Measurements from ENCODE around the gene F13A1. TPM values are rescaled to one million over a fixed set of nuclear protein-coding genes. Genes with fewer than 3 reads are reported as not detected.

The F13A1 gene
- total RNA-seq, 4 donors from 2014 or later: 0.87 to 104 (median 37.3) TPM

DNA sequence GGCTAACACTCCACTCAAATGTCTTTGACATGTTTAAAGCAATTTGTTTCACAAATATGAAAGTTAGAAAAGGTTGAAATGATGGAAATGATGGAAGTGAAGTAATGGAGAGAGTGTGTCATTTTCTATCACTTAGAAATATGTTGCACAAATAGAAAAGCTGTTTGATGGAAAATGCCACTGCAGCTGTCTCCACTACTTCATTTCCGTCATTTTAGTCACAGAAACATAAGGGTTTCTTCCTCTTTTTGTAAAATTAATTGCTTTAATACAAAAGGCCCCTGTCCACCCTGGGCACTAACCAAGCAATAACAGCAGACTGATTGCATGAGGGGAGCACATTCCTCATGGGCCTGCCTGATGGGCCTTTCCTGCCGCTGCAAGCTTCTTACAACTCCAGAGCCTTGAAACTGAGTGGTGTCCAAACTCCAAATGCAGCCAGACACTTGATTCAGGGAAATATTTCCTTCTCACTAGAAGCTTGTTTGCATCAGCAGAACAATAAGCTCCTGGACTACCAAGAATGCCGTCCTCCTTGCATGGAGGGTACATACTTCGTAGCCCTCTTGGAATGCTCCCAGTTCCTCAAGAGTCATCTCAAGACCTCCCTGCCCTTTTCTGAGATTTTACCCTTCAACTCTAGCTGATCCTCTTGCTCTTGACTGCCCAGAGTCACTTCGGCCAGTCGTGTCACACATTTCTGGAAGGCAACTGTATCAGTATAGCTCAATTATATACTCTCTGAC, 36.1 kb downstream of the F13A1 start:
- 69 to 73% methylated on average over 6 of the region's 6 CpGs for WGBS, 2 donors
- TF ChIP-seq POLR2A (IDR thresholded peaks at IDR 0.05) (no peak), CTCF (IDR thresholded peaks at IDR 0.05) (no peak)
- no peaks in the 10 kb centered on the region for H3K4me1 ChIP-seq
- no peak overlapping the region for H3K27ac ChIP-seq
- H3K27me3 ChIP-seq: no peaks in the 10 kb centered on the region
- no peaks in the 10 kb centered on the region for H3K9me3 ChIP-seq
- DNase-seq: no peak
- intact Hi-C loops (cut with DNase I): no loop called here
- H3K4me3 ChIP-seq: no peak overlapping the region
- no peaks in the 10 kb centered on the region for H3K36me3 ChIP-seq

GRCh38 chr6:6283746-6284145, 36.7 kb downstream of the F13A1 start:
- intact Hi-C loops (cut with DNase I): no loop called here
- no peaks in the 10 kb centered on the region for H3K27me3 ChIP-seq
- DNase-seq: no peak
- WGBS, 2 donors: 64 to 70% methylated on average over 2 of the region's 2 CpGs
- TF ChIP-seq POLR2A (IDR thresholded peaks at IDR 0.05): no peak
- TF ChIP-seq CTCF (IDR thresholded peaks at IDR 0.05): no peak
- no peak overlapping the region for H3K4me3 ChIP-seq
- no peaks in the 10 kb centered on the region for H3K9me3 ChIP-seq
- no peaks in the 10 kb centered on the region for H3K4me1 ChIP-seq
- H3K36me3 ChIP-seq: no peaks in the 10 kb centered on the region
- no peak overlapping the region for H3K27ac ChIP-seq

DNA sequence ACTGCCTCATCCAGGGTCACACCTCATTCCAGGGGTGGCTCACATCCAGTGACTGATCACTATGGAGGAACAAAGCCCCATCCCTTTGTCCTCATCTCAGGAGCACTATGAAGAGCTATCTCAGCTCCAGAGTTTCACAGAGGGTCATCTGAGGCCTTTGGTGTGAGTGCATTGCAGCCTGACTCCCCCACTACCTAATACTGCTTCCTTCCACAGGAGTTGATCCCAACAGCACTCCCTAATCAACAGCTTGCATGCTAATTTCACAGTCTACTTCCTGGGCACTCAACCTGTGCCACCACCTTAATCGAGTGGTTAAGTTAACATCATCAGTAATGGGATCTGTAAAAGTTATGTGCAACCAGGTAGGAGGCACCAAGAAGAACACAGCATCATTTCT, 37.7 kb downstream of the F13A1 start:
- intact Hi-C loops (cut with DNase I): no loop called here
- TF ChIP-seq POLR2A (IDR thresholded peaks at IDR 0.05) (no peak), CTCF (IDR thresholded peaks at IDR 0.05) (no peak)
- Histone ChIP-seq H3K9me3 (no peaks in the 10 kb centered on the region), H3K4me3 (no peak overlapping the region), H3K4me1 (no peaks in the 10 kb centered on the region), H3K27ac (no peak overlapping the region), H3K36me3 (no peaks in the 10 kb centered on the region), H3K27me3 (no peaks in the 10 kb centered on the region)
- no peak for DNase-seq
- 55 to 63% methylated on average over 1 of the region's 1 CpG for WGBS, 2 donors

DNA sequence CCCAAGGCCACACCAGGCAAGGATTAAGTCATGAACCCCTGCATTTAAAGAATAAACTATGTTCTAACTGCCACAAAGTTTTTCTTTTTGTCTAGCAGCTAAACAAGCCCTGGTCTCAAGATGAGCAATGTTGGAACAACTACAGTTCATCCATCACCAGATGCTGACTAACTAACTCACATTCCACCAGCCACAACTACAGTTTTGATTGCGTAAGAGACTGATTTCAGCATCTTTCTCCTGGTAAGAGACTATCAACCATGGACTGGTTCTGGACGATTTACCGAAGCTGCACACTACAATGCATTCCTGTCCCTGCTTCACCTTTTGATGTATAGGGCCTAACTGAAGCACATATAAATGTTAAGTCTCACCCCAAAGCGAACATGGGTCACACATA, 43.0 kb downstream of the F13A1 start:
- no peak for DNase-seq
- TF ChIP-seq CTCF (IDR thresholded peaks at IDR 0.05): no peak
- no peak for TF ChIP-seq POLR2A (IDR thresholded peaks at IDR 0.05)
- intact Hi-C loops (cut with DNase I): no loop called here

GRCh38 chr6:6270948-6271535, 49.4 kb downstream of the F13A1 start:
- 63 to 74% methylated on average over 7 of the region's 7 CpGs for WGBS, 2 donors
- DNase-seq: no peak
- intact Hi-C loops (cut with DNase I): no loop called here
- Histone ChIP-seq H3K9me3 (no peaks in the 10 kb centered on the region), H3K27me3 (peaks cover 0 to 2% (median 0%) of the 10 kb centered on the region in 4 donors), H3K36me3 (no peaks in the 10 kb centered on the region), H3K4me3 (no peak overlapping the region), H3K27ac (no peak overlapping the region), H3K4me1 (no peaks in the 10 kb centered on the region)
- TF ChIP-seq POLR2A (IDR thresholded peaks at IDR 0.05): no peak
- no peak for TF ChIP-seq CTCF (IDR thresholded peaks at IDR 0.05)

More for the DNA sequence above, 43.0 kb downstream of the F13A1 start:
- no peaks in the 10 kb centered on the region for H3K27me3 ChIP-seq
- no peaks in the 10 kb centered on the region for H3K36me3 ChIP-seq
- no peaks in the 10 kb centered on the region for H3K9me3 ChIP-seq
- no peaks in the 10 kb centered on the region for H3K4me1 ChIP-seq
- H3K4me3 ChIP-seq: no peak overlapping the region
- WGBS, 2 donors: 65 to 80% methylated on average over 4 of the region's 4 CpGs
- H3K27ac ChIP-seq: no peak overlapping the region
